ENCODE measurements around the gene RPA3.

DNA sequence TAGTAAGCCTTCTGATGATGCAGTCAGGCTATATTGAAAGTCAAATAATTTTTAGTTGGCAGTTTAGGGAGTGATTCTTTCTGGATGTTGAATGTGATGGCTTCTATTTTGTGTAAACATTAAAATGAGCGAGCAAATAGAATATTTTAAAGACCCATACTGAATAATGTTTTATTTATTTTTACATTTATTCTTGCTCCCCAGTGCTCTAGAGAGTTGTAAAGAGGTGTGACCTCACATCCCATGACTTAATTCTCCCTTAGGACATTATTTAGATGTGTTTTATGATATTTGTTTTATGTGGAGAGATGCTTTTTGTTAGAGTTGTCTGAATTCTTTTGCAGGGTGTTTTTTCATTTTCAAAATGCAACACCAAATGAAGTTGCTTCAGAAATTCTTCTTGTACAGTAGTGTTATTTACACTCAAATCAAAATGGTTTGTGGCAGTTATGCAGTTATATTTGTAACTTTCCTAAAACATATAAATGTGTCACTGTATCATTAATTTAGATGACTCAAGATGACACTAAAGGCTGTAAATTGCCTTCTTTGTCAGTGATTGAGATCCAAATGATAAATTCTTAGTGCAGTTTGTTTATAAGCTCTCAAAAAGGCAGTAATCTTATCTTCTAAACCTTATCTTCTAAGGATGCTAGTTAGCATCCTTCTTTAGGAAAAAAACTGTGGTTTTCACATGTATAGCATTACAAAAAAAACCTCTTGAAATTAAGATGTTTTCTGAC, 65.4 kb downstream of the RPA3 start:
- TF ChIP-seq, protein P1, sequence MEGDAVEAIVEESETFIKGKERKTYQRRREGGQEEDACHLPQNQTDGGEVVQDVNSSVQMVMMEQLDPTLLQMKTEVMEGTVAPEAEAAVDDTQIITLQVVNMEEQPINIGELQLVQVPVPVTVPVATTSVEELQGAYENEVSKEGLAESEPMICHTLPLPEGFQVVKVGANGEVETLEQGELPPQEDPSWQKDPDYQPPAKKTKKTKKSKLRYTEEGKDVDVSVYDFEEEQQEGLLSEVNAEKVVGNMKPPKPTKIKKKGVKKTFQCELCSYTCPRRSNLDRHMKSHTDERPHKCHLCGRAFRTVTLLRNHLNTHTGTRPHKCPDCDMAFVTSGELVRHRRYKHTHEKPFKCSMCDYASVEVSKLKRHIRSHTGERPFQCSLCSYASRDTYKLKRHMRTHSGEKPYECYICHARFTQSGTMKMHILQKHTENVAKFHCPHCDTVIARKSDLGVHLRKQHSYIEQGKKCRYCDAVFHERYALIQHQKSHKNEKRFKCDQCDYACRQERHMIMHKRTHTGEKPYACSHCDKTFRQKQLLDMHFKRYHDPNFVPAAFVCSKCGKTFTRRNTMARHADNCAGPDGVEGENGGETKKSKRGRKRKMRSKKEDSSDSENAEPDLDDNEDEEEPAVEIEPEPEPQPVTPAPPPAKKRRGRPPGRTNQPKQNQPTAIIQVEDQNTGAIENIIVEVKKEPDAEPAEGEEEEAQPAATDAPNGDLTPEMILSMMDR (IDR thresholded peaks at IDR 0.05), result no peak
- no peak for TF ChIP-seq EZH2 (IDR thresholded peaks at IDR 0.05)

Measured in neural progenitor cell (in vitro differentiated cells).